SW480 (cell line): ENCODE measurements around the gene TUT7.

Source experiments
- DNase-seq: peaks from one replicate; pipeline ENCODE4 v3.0.0-alpha.2; 2016; ENCODE audit warnings: low spot score

Gene TUT7

GRCh38 chr9:86252870-86253269 is 101.3 kb downstream of the TUT7 start:
- DNase-seq, result no peak

DNA sequence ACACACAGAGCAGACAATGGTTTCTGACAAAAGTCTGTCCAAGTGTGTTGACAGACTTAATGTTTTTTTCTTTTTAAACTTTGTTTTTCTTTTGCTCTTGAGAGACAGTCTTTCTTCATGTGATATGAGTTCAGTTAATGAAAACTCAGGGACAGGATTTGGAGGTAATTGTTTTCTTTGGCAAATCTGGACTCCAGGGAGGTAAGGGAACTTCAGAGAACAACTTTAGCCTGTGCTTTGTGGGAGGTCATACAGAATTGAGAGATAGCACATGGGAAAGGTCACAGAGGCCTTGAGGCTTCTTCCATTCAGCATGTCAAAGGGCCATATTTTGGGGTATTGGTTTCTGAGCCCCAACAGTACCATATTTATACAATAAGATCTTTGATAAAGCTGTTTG is 104.1 kb downstream of the TUT7 start:
- no peak for DNase-seq

GRCh38 chr9:86248746-86249145 is 105.5 kb downstream of the TUT7 start:
- no peak for DNase-seq

DNA sequence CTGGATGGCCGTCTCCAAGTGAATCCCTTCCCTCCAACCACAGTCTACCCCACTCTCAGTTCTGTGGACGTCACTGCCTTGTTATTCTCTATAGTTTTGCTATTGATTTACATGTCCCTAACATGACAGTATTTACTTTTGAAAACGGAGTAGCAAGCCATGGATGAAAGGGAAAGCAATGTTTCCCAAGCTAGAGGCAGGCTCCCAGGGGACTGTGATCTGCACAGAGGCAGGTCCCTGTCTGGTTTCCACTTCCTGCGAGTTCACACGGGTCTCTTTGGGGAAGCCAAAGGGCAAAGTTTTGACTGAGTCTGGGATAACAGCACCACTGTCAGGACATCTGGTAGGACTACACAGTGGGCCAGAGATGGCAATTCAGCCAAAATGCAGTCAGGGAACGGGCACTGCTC is 107.5 kb downstream of the TUT7 start:
- peak; percentile 17 for DNase-seq

- DNase-seq, result no peak
Observed at GRCh38 chr9:86242071-86242470, 112.1 kb downstream of the TUT7 start.

- DNase-seq, result no peak
Observed at GRCh38 chr9:86241216-86241615, 113.0 kb downstream of the TUT7 start.

DNA sequence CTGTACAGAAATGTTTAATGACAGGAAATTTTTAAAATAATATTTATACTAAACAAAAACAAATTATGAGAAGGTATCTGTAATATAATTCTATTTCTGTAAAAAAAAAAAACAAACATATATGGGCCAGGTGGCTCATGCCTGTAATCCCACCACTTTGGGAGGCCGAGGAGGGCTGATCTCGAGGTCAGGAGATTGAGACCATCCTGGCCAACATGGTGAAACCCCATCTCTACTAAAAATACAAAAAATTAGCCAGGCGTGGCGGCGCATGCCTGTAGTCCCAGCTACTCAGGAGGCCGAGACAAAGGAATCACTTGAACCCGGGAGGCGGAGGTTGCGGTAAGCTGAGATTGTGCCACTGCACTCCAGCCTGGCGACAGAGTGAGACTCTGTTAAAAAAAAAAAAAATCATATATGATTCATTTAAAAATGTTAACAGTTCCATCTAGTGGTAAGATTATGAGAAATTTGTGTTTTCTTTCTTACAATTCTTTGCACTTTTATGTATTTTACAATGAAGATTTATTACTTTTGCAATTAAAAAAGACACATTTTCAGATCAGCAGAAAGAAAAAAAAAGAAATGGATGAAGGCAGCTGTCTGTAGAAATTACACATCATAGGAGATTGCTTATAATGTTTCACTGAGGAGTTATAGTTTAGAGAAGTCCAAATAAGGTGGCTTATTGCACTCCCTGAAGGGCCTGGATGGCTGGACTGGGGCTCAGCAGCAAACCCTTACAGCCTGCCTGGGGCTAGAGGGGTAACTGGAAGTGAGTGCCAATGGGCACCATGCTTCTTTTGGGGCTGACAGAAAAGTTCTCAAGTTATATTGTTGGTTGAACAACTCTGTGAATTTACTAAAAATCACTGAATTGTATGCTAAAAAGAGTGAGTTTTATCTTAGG is 115.1 kb downstream of the TUT7 start:
- DNase-seq, result peak; percentile 17
